GM19324 (cell line): ENCODE results near the gene DAGLA.

Experiments
- ATAC-seq: cut with Tn5 transposase; IDR thresholded peaks from one replicate; pipeline ENCODE4 v1.9.1; 2021; ENCODE audit warnings: mild to moderate bottlenecking, moderate library complexity; ENCODE audit not compliant: unreplicated experiment, low FRiP score

DAGLA gene

GRCh38 chr11:61727401-61727811 lies 47.2 kb downstream of the DAGLA start:
- ATAC-seq, result no peak

- no peak for ATAC-seq
Observed at GRCh38 chr11:61728066-61728939, 48.1 kb downstream of the DAGLA start.

GRCh38 chr11:61728940-61729219 lies 48.7 kb downstream of the DAGLA start:
- ATAC-seq, result no peak

- ATAC-seq, result no peak
Observed at GRCh38 chr11:61730240-61730994, 50.2 kb downstream of the DAGLA start.

- ATAC-seq, result no peak
Observed at GRCh38 chr11:61731211-61731951, 51.2 kb downstream of the DAGLA start.

GRCh38 chr11:61731952-61732675 lies 51.9 kb downstream of the DAGLA start:
- no peak for ATAC-seq

GRCh38 chr11:61732705-61733104 lies 52.5 kb downstream of the DAGLA start:
- no peak for ATAC-seq

- peak; percentile 49 for ATAC-seq
Observed at GRCh38 chr11:61733120-61733978, 53.2 kb downstream of the DAGLA start.

GRCh38 chr11:61734767-61735166 lies 54.6 kb downstream of the DAGLA start:
- ATAC-seq, result no peak

GRCh38 chr11:61735391-61735790 lies 55.2 kb downstream of the DAGLA start:
- no peak for ATAC-seq

- ATAC-seq, result no peak
Observed at GRCh38 chr11:61736310-61736709, 56.1 kb downstream of the DAGLA start.

- no peak for ATAC-seq
Observed at GRCh38 chr11:61737131-61737530, 56.9 kb downstream of the DAGLA start.

GRCh38 chr11:61737636-61738386 lies 57.6 kb downstream of the DAGLA start:
- no peak for ATAC-seq

- ATAC-seq, result no peak
Observed at GRCh38 chr11:61738776-61739175, 58.6 kb downstream of the DAGLA start.

GRCh38 chr11:61739413-61739812 lies 59.2 kb downstream of the DAGLA start:
- no peak for ATAC-seq

GRCh38 chr11:61739966-61740365 lies 59.8 kb downstream of the DAGLA start:
- no peak for ATAC-seq

GRCh38 chr11:61742391-61742790 lies 62.2 kb downstream of the DAGLA start:
- ATAC-seq, result no peak

GRCh38 chr11:61743486-61744095 lies 63.4 kb downstream of the DAGLA start:
- ATAC-seq, result no peak

- no peak for ATAC-seq
Observed at GRCh38 chr11:61744181-61744580, 64.0 kb downstream of the DAGLA start.
